Fibroblast of lung (primary cell): Measurements from ENCODE around the gene PECR. TPM values are rescaled to one million over a fixed set of nuclear protein-coding genes. Genes with fewer than 3 reads are reported as not detected.

Experiments
- DNase-seq, 2 donors: peaks; one replicate each; pipeline versions ENCODE4 v3.0.0 to v3.0.0-alpha.2; 2010; ENCODE audit warnings: low read depth in 2 of 2
- H2AFZ ChIP-seq: 2 replicates; pipeline ENCODE4 v1.5.1; 2012; ENCODE audit warnings: low read length, control low read depth, inconsistent platforms
- H3K27ac ChIP-seq: 2 replicates; pipeline ENCODE4 v1.5.1; 2011; ENCODE audit warnings: low read length, control low read depth; ENCODE audit not compliant: insufficient read depth
- H3K27me3 ChIP-seq: 2 replicates; pipeline ENCODE4 v1.5.1; 2011; ENCODE audit warnings: mild to moderate bottlenecking, low read length; ENCODE audit not compliant: control insufficient read depth, insufficient read depth
- H3K36me3 ChIP-seq: 2 replicates; pipeline ENCODE4 v1.5.1; 2011; ENCODE audit warnings: low read length; ENCODE audit not compliant: control insufficient read depth, insufficient read depth
- H3K4me1 ChIP-seq: 2 replicates; pipeline ENCODE4 v1.5.1; 2011; ENCODE audit warnings: low read length; ENCODE audit not compliant: control insufficient read depth, insufficient read depth; ENCODE audit errors: extremely low read depth
- H3K4me2 ChIP-seq: 2 replicates; pipeline ENCODE4 v1.5.1; 2011; ENCODE audit warnings: low read length, control low read depth; ENCODE audit not compliant: insufficient read depth; ENCODE audit errors: extremely low read depth
- H3K4me3 ChIP-seq, 4 experiments: fragments of 200-600 bp in 1 of 4; sonication (generic) in 1 of 4; replicated peaks in 1 of 4; 2 replicates each; pipeline ENCODE4 v1.5.1; 2011 to 2016; ENCODE audit warnings: low read length in 4 of 4, low read depth in 3 of 4, mild to moderate bottlenecking in 3 of 4, control low read depth in 2 of 4, inconsistent platforms in 1 of 4, mixed read lengths in 1 of 4; ENCODE audit not compliant: insufficient read depth in 1 of 4; ENCODE audit errors: control extremely low read depth in 1 of 4
- H3K79me2 ChIP-seq: 2 replicates; pipeline ENCODE4 v1.5.1; 2012; ENCODE audit warnings: mild to moderate bottlenecking, low read length, inconsistent platforms; ENCODE audit not compliant: control insufficient read depth, insufficient read depth
- H3K9ac ChIP-seq: 2 replicates; pipeline ENCODE4 v1.5.1; 2011; ENCODE audit warnings: mild to moderate bottlenecking, low read length, control low read depth; ENCODE audit not compliant: insufficient read depth
- H3K9me3 ChIP-seq: 2 replicates; pipeline ENCODE4 v1.5.1; 2012; ENCODE audit warnings: low read depth, low read length; ENCODE audit not compliant: control insufficient read depth, insufficient read depth
- H4K20me1 ChIP-seq: 2 replicates; pipeline ENCODE4 v1.5.1; 2011; ENCODE audit warnings: low read length; ENCODE audit not compliant: control insufficient read depth, insufficient read depth; ENCODE audit errors: extremely low read depth
- CTCF ChIP-seq, 2 donors: IDR thresholded peaks in 1 of 2; conservative IDR thresholded peaks in 1 of 2; 1 replicate in 1 of 2; 2 replicates in 1 of 2; pipeline ENCODE4 v1.5.1; 2011 to 2012; ENCODE audit warnings: low read length in 2 of 2, control low read depth in 1 of 2, inconsistent platforms in 1 of 2, low read depth in 1 of 2, mild to moderate bottlenecking in 1 of 2
- EZH2 ChIP-seq: IDR thresholded peaks from 2 replicates; pipeline ENCODE4 v1.5.1; 2012; ENCODE audit warnings: low read length, control low read depth, mild to moderate bottlenecking; ENCODE audit errors: missing control alignments
- polyA plus RNA-seq, 2 donors: library from polyadenylated mRNA; depleted of rRNA in 1 of 2; stranded (reverse) in 1 of 2; unstranded in 1 of 2; fragments of >200 nt; gene quantifications; 2 replicates each; pipeline ENCODE4 v1.2.1, GENCODE V29; 2011 to 2012; ENCODE audit warnings: missing spikeins in 1 of 2
- total RNA-seq: library from RNA; depleted of rRNA; stranded (reverse); fragments of >200 nt; gene quantifications from 2 replicates; pipeline ENCODE4 v1.2.1, GENCODE V29; 2014

Gene PECR
- total and polyA plus RNA-seq, 2 donors (not counting 1 experiment from before 2014, with no cell fraction given): 11.7 to 19.3 TPM

DNA sequence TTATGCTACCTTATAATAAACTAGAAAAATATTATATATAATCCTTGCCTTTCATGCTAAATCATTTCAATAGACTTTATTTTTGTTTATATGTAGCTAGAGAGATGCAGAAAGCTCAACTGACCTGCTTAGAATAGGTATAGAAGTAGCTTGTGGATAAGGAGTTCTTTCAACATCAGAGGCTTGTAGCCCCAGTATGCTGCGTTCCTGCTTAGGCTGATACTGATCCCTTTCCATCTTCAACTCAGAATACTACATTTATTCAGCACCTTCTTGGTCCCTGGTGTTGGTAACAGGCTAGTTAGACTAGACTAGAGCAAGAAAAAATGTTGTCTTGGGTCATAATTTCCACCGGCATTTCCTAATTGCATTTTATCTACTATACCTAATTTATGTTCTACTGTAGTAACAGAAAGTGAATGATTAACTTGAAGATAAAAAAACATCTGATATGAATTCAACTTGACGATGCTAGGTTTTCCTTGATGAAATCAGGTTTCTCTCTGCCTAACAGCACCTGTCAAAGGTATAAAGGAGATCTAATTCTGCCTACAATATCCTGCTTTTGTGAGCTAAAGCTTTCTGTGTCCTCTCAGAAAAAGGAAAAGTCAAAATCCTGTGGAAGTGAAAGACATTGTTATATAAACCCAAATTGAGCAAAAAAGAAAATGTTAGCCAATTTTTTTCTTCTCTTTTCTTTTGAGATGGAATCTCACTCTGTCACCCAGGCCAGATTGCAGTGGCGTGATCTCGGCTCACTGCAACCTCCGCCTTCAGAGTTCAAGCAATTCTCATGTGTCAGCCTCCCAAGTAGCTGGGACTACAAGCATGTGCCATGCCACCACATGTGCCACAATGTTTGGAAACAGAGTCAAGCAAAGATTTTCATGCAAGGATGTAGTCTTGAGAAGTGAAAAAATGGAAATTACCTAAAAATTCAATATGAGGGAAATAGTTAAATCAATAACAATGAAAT lies 5.8 kb downstream of the PECR start:
- H3K4me2 ChIP-seq: no peak overlapping the region
- H4K20me1 ChIP-seq: no peaks in the 10 kb centered on the region
- H3K36me3 ChIP-seq: no peaks in the 10 kb centered on the region
- no peak overlapping the region for H2AFZ ChIP-seq
- TF ChIP-seq EZH2 (no peak), CTCF (conservative IDR thresholded peaks at IDR 0.05 in 1 of 2, IDR thresholded peaks at IDR 0.05 in 1 of 2; ENCODE audit: low read depth in 1 of 2, low read length in 2 of 2) (no peak)
- no peak overlapping the region for H3K4me3 ChIP-seq
- no peak for DNase-seq
- no peaks in the 10 kb centered on the region for H3K9me3 ChIP-seq
- H3K27ac ChIP-seq: no peak overlapping the region
- H3K9ac ChIP-seq: no peak overlapping the region
- H3K4me1 ChIP-seq: no peaks in the 10 kb centered on the region
- H3K79me2 ChIP-seq: no peaks in the 10 kb centered on the region
- no peaks in the 10 kb centered on the region for H3K27me3 ChIP-seq

GRCh38 chr2:216074794-216075193 lies 6.8 kb downstream of the PECR start:
- no peaks in the 10 kb centered on the region for H3K79me2 ChIP-seq
- no peaks in the 10 kb centered on the region for H3K36me3 ChIP-seq
- TF ChIP-seq CTCF (conservative IDR thresholded peaks at IDR 0.05 in 1 of 2, IDR thresholded peaks at IDR 0.05 in 1 of 2; ENCODE audit: low read depth in 1 of 2, low read length in 2 of 2): no peak
- TF ChIP-seq EZH2: no peak
- no peaks in the 10 kb centered on the region for H3K9me3 ChIP-seq
- no peak for DNase-seq
- no peaks in the 10 kb centered on the region for H4K20me1 ChIP-seq
- H3K9ac ChIP-seq: no peak overlapping the region
- no peak overlapping the region for H3K4me2 ChIP-seq
- no peak overlapping the region for H3K4me3 ChIP-seq
- H3K27me3 ChIP-seq: no peaks in the 10 kb centered on the region
- H2AFZ ChIP-seq: no peak overlapping the region
- H3K4me1 ChIP-seq: no peaks in the 10 kb centered on the region
- H3K27ac ChIP-seq: no peak overlapping the region

- Histone ChIP-seq H3K4me3 (no peak overlapping the region), H3K4me2 (no peak overlapping the region), H3K27ac (no peak overlapping the region), H3K36me3 (no peaks in the 10 kb centered on the region), H4K20me1 (no peaks in the 10 kb centered on the region), H3K79me2 (no peaks in the 10 kb centered on the region), H3K4me1 (no peaks in the 10 kb centered on the region), H3K9ac (no peak overlapping the region), H3K9me3 (no peaks in the 10 kb centered on the region), H3K27me3 (no peaks in the 10 kb centered on the region), H2AFZ (no peak overlapping the region)
- no peak for DNase-seq
- TF ChIP-seq CTCF (conservative IDR thresholded peaks at IDR 0.05 in 1 of 2, IDR thresholded peaks at IDR 0.05 in 1 of 2; ENCODE audit: low read depth in 1 of 2, low read length in 2 of 2) (no peak), EZH2 (no peak)
Measured at GRCh38 chr2:216074380-216074779, 7.2 kb downstream of the PECR start.
